Epithelial cell of proximal tubule (primary cell): ENCODE results near the gene OR51A4. TPM values are rescaled to one million over a fixed set of nuclear protein-coding genes. Genes with fewer than 3 reads are reported as not detected.

Experiments used
- DNase-seq: peaks from one replicate; pipeline ENCODE4 v3.0.0-alpha.2; 2011; ENCODE audit warnings: low read depth
- H3K4me3 ChIP-seq: 2 replicates; pipeline ENCODE4 v1.5.1; 2011; ENCODE audit warnings: low read depth, mild to moderate bottlenecking, low read length
- CTCF ChIP-seq: conservative IDR thresholded peaks from 2 replicates; pipeline ENCODE4 v1.5.1; 2012; ENCODE audit warnings: low read depth, mild to moderate bottlenecking, low read length
- total RNA-seq: library from RNA; depleted of rRNA; stranded (reverse); fragments of >200 nt; gene quantifications from 2 replicates; pipeline ENCODE4 v1.2.3, GENCODE V29; 2015

Gene OR51A4
- total RNA-seq, result not detected in 2 replicates

GRCh38 chr11:4947505-4947904, at the start of gene OR51A4:
OR51A4 (minus strand) TSS chr11:4947605; CDS start chr11:4947100, 505 bp downstream.
- no peak within 1 kb of the TSS for H3K4me3 ChIP-seq
- DNase-seq, result no peak
- no peak for TF ChIP-seq CTCF

GRCh38 chr11:4994551-4994950, 47.1 kb upstream of the OR51A4 start, which contains the start of gene OR51L1:
OR51L1 (plus strand) TSS chr11:4994851; CDS start chr11:4998983, 4,132 bp downstream.
- no peak for TF ChIP-seq CTCF
- no peak within 1 kb of the TSS for H3K4me3 ChIP-seq

GRCh38 chr11:4991060-4991459, 43.7 kb upstream of the OR51A4 start:
- peak; percentile 81 for TF ChIP-seq CTCF
- H3K4me3 ChIP-seq, result no peak overlapping the region
- DNase-seq, result no peak

More at GRCh38 chr11:4994551-4994950, 47.1 kb upstream of the OR51A4 start, which contains the start of gene OR51L1:
- DNase-seq, result no peak

- no peak for TF ChIP-seq CTCF
- H3K4me3 ChIP-seq, result no peak overlapping the region
- peak; percentile 72 for DNase-seq
Observed at GRCh38 chr11:4983841-4984240, 36.4 kb upstream of the OR51A4 start.

- no peak overlapping the region for H3K4me3 ChIP-seq
- DNase-seq, result no peak
- TF ChIP-seq CTCF, result no peak
Observed at GRCh38 chr11:4982678-4983077, 35.3 kb upstream of the OR51A4 start.

GRCh38 chr11:4979036-4979435, 31.6 kb upstream of the OR51A4 start:
- no peak for DNase-seq
- no peak for TF ChIP-seq CTCF
- no peak overlapping the region for H3K4me3 ChIP-seq

- no peak overlapping the region for H3K4me3 ChIP-seq
- TF ChIP-seq CTCF, result no peak
- no peak for DNase-seq
Observed at GRCh38 chr11:4975436-4975835, 28.0 kb upstream of the OR51A4 start.
